Mucosa of descending colon (tissue), 3 donors: ENCODE measurements around the gene MFSD6. TPM values are rescaled to one million over a fixed set of nuclear protein-coding genes. Genes with fewer than 3 reads are reported as not detected.
A peak's percentile ranks its signal among the peaks of the same experiment; 100 is the strongest.

Source experiments
- ATAC-seq: fragments of 200-7000 bp; cut with Tn5 transposase; one replicate; pipeline ENCODE4 v1.9.1; 2020; ENCODE audit warnings: mild to moderate bottlenecking, moderate library complexity
- DNase-seq, 3 donors: peaks; one replicate each; pipeline ENCODE4 v3.0.0-alpha.2; 2020
- H3K36me3 ChIP-seq: fragments of 200-600 bp; one replicate; pipeline ENCODE4 v1.8.0; 2021; ENCODE audit warnings: low read depth, mild to moderate bottlenecking
- H3K4me1 ChIP-seq: fragments of 200-600 bp; one replicate; pipeline ENCODE4 v1.8.0; 2021; ENCODE audit warnings: low read depth, mild to moderate bottlenecking
- H3K4me3 ChIP-seq: fragments of 200-600 bp; one replicate; pipeline ENCODE4 v1.8.0; 2021; ENCODE audit warnings: mild to moderate bottlenecking
- H3K9me3 ChIP-seq: fragments of 200-600 bp; one replicate; pipeline ENCODE4 v1.8.0; 2021; ENCODE audit warnings: mild to moderate bottlenecking
- intact Hi-C, 2 donors: fragments of 100-400 bp; cut with DNase I in 1 of 2; cut with micrococcal nuclease in 1 of 2; formaldehyde crosslinking; loops; one replicate each; pipeline versions ENCODE4 v1.11.0 to v1.11.1; 2022; cut with DNase I, micrococcal nuclease
- total RNA-seq, 3 donors: library from RNA; stranded (reverse); fragmentation: NEBNext Ultra II Directional in 2 of 3; extraction: Animal tissue kit (Norgen Biotek cat#: 25700) in 2 of 3; gene quantifications; one replicate each; pipeline versions ENCODE4 v1.2.1 to v1.2.4, GENCODE V29; 2021 to 2023
- TF ChIP-seq, protein P1 (sequence below): fragments of 200-600 bp; IDR thresholded peaks from one replicate; pipeline ENCODE4 v1.8.0; 2022; ENCODE audit warnings: antibody characterized with exemption, mild to moderate bottlenecking
- donor health status: DM: no; HTN: no; CAD: no; lungs with moderate emphysema.
- donor health status: DM: no; HTN: no; CAD: no.
- donor health status: DM: no; HTN: yes; CAD: no.

The MFSD6 gene
- total RNA-seq, 3 donors from 2014 or later, result 58.4 to 73.2 (median 64.1) TPM

DNA sequence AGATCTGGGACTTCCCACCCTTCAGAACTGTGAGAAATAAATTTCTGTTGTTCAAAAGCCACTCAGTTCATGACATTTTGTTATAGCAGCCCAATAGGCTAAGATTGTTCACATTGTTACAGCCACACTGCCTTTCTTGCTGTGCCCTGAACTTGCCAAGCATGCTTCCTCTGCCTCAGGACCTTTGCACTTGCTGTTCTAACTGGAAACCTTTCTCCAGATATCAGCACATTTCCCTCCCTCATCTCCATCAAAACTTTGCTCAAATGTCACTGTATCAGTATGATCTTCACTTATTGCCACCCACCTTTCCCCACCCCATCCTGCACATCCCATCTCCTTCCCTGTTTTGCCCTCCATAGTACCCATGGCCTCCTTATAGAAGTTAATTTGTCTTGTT is 32.1 kb upstream of the MFSD6 start:
- H3K9me3 ChIP-seq, result no peaks in the 10 kb centered on the region
- no peaks in the 10 kb centered on the region for H3K4me1 ChIP-seq
- ATAC-seq (no peak), DNase-seq (no peak)
- H3K36me3 ChIP-seq, result no peaks in the 10 kb centered on the region
- TF ChIP-seq, protein P1, sequence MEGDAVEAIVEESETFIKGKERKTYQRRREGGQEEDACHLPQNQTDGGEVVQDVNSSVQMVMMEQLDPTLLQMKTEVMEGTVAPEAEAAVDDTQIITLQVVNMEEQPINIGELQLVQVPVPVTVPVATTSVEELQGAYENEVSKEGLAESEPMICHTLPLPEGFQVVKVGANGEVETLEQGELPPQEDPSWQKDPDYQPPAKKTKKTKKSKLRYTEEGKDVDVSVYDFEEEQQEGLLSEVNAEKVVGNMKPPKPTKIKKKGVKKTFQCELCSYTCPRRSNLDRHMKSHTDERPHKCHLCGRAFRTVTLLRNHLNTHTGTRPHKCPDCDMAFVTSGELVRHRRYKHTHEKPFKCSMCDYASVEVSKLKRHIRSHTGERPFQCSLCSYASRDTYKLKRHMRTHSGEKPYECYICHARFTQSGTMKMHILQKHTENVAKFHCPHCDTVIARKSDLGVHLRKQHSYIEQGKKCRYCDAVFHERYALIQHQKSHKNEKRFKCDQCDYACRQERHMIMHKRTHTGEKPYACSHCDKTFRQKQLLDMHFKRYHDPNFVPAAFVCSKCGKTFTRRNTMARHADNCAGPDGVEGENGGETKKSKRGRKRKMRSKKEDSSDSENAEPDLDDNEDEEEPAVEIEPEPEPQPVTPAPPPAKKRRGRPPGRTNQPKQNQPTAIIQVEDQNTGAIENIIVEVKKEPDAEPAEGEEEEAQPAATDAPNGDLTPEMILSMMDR, result no peak
- intact Hi-C loops, result no loop called here
- H3K4me3 ChIP-seq, result no peak overlapping the region

DNA sequence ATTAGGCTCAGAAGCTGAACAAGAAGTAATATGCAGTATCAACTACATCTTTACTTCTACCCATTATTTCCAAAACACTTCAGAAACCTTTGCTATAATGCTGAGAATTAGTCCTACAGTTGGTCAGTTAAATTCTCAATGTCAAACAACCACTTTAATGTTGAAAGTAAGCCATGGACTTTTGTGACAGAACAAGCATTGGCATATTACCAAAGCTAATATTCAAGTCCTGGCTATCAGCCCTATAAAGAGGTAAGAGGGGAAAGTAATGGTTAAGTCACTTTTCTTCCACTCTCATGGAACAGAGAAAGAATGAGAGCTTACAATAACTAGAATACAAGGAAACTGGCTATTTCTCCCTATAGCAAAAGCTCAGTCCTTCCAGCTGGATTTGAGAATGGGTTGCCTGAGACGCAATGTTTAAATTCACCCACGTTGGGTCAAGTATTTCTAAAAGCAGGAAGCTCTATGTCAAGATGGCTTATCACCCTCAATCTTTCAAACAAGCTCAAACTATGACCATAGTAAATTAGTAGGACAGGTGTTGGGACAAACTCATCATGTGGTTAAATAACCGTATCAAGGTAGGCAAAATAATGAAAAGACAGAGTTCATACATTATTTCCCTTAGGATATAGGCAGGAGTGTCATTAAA is 31.4 kb upstream of the MFSD6 start:
- intact Hi-C loops, result no loop called here
- Histone ChIP-seq H3K9me3 (no peaks in the 10 kb centered on the region), H3K36me3 (no peaks in the 10 kb centered on the region), H3K4me3 (no peak overlapping the region), H3K4me1 (no peaks in the 10 kb centered on the region)
- TF ChIP-seq, protein P1, result no peak
- ATAC-seq, result no peak
- DNase-seq, result no peak

DNA sequence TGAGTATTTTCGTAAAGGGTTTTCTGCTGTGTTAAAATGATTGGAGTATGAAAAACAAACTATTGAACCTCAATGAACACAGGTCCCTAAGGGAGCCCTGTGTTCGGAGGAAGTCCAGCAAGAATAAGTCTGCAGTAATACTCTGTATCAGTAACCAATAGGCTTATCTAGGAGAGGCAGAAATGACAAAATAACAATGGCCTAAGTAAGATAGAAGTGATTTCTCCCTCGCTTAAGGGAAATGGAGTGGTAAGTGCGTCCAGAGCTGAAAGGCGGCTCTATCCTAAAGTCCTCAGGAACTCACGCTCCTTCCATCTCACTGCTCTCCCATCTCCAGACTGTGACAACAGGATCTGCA is 29.3 kb upstream of the MFSD6 start:
- peaks cover 3% of the 10 kb centered on the region for H3K4me1 ChIP-seq
- H3K9me3 ChIP-seq, result no peaks in the 10 kb centered on the region
- TF ChIP-seq, protein P1, result no peak
- ATAC-seq (no peak), DNase-seq (no peak)
- H3K36me3 ChIP-seq, result no peaks in the 10 kb centered on the region
- intact Hi-C loops, result no loop called here
- H3K4me3 ChIP-seq, result no peak overlapping the region

DNA sequence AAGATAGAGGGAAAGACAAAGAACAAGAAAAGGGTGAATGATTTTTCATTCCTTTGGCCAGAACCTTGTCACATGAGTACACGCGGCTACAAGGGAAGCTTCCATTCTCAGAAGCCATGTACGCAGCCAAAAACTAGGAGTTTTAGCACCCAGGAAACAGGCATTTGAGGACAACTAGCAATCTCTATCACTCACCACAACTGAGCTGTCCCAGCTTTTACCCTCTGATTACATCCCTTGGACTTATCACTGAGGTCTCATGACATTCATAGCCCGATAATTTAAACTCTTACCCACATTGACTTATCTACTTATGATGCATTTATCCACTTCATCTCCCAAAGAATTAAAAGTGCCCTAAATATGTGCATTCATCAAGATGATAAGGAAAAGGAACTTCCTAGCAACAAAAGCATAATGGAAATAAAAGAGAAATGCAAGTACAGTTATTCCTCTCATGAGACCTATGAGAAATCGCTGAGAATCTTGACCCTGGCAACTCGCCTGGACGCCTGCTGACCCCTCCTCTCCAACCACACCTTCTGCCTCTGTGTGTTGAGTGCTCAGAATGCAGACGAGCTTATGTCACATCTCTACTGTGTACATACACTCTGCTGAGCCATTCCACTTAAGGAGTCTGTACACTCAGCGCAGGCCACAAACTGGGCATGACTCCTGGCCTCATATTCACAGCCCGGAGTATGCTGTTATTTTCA is 28.7 kb upstream of the MFSD6 start:
- DNase-seq (peak in 1 of 3 donors; percentile 6), ATAC-seq (peak; percentile 52)
- Histone ChIP-seq H3K9me3 (no peaks in the 10 kb centered on the region), H3K36me3 (no peaks in the 10 kb centered on the region), H3K4me1 (peaks cover 3% of the 10 kb centered on the region), H3K4me3 (no peak overlapping the region)
- intact Hi-C loops, result no loop called here
- TF ChIP-seq, protein P1, result no peak

- intact Hi-C loops, result loop anchor here in 1 of 2 donors (5.0 kb wide), 1 partner anchor 131 kb away; no protein-coding TSS in a partner anchor
- DNase-seq, result no peak
- Histone ChIP-seq H3K36me3 (no peaks in the 10 kb centered on the region), H3K4me1 (peaks cover 3% of the 10 kb centered on the region), H3K9me3 (no peaks in the 10 kb centered on the region), H3K4me3 (no peak overlapping the region)
- no peak for ATAC-seq
- TF ChIP-seq, protein P1, result no peak
These were observed 27.2 kb upstream of the MFSD6 start for GRCh38 chr2:190380962-190381412.
